GM18867 (cell line): ENCODE results near the gene SOX15.
"Not testable (repeated sequence)": the region's sequence is repeated elsewhere in the genome, so short reads cannot be mapped to it uniquely, and the experiment has no call there.

ENCODE experiments used
- ATAC-seq: cut with Tn5 transposase; IDR thresholded peaks from one replicate; pipeline ENCODE4 v1.9.1; 2021; ENCODE audit warnings: mild to moderate bottlenecking, moderate library complexity; ENCODE audit not compliant: unreplicated experiment

SOX15 gene

DNA sequence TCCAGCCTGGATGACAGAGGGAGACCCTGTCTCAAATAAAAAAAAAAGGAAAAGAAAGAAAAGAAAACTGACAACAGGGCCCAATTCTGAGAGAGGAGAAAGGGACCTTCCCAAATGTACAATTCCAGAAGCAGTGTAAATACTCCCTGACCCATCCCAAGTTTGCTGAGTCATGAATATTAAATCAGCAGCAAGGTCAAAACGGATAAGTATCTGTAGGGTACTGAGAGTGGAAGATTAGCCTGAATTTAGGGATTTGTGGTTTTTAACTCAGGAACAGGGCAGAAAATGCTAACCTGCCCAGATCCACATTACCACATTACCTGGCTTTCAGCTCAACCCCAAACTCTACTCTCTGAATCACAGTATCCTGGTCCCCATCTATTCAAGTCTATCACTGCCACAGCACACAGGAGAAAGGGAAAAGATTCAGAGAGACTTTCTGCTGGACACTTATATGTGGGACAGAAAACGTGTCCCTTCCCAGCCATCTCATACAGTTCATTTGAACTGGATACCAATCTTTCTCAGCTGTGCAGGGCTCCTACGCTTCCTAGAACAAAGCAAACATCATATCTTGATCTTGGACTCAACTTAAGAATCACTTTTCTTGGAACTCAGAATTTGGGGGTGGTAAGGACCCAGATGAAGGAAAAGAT is 21.9 kb upstream of the SOX15 start:
- ATAC-seq, result no peak

DNA sequence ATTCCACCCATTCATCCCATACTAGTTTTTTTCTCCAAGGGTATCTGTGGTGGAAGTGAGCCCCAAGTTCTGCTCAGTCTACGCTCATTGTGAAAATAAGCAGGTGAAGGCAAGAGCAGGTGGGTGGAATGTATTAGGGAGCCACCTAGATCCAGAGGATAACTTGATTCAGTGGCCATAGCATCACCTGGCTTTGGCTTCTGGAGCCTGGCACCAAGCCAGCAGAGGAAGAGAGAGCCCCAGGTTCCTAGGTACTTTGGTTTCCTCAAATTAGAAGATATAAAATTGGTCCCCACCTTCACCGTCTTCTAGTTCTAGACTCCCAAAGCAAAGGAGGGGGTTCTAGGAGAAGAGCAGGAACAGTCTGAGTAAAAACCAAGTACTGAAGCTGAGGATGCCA is 20.7 kb upstream of the SOX15 start:
- no peak for ATAC-seq

DNA sequence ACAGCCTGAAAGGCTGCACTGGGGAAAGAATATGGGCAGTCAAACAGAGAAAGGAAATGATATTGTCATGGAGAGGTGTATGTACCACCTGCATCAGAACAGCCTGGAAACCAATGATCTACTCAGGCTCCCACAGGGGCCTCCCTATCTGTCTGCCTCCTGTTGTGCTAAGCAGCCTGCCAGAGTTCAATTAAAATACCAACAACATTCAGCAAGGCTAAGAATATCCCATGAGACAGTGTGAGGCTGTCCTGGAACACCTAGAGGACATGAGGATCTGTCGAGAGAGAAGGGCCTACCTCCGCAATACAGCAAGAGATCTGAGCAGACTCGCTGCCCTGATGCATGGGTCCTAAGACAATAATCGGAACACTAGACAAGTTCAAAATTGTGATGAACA is 16.4 kb upstream of the SOX15 start:
- ATAC-seq, result no peak

DNA sequence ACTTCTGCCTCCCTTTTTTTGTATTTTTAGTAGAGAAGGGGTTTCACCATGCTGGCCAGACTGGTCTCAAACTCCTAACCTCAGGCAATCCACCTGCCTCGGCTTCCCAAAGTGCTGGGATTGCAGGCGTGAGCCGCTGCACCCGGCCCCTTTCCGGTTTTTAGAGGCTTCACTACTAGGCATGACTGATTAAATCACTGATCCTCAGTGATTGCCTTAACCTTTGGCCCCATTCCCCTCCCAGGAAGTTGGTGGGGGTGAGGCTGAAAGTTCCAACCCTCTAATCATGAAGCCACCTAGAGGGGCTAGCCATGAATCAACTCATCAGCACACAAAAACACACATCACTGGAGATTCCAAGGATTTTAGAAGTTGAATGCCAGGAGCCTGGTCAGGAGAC is 7.7 kb upstream of the SOX15 start:
- ATAC-seq, result not testable (repeated sequence)

DNA sequence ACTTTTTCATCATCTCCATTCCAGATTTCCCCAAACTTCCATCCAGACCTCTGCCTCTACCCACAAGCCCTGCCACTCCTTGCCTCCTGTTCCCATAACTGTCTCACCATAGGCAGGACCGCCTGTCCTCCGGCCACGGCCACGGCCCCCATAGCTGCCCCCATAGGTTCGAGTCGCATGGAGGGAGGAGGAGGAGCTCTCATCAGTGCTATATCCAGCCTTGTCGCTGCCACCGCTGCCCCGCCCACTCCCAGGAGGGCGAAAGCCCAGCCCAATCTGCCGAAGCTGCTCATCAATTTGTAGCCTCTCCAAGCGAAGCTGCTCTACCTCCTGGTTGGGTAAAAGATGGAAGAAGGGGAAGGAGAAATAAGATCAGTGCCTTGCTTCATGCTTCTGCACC is 3.4 kb upstream of the SOX15 start:
- no peak for ATAC-seq

DNA sequence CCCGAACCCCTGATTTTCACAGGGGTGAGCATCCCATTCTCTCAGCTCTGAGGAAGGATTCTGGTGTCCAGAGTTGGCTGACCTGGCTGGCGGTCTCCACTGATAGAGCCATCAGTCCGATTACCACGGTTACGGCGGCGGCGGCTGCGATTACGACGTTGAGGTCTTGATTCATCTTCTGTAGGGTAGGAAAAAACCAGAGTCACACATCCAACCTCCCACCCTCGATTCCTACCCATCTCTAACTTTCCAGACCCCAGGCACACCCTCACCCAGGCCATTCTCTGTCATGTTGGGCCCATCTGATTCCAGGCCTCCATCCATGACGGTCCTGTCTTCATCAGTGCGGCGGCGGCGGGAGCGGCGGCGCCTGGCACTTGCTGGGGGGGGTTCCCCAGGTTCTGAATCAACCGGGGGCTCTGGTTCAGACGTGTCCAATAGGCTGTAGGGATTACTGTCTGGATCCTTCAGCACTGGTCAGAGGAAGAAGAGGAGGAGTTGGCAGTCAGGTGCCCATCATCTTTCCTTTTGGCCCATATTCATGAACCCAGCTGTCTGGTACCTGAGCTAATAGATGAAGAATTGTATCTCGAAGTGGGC is 2.6 kb upstream of the SOX15 start:
- no peak for ATAC-seq

DNA sequence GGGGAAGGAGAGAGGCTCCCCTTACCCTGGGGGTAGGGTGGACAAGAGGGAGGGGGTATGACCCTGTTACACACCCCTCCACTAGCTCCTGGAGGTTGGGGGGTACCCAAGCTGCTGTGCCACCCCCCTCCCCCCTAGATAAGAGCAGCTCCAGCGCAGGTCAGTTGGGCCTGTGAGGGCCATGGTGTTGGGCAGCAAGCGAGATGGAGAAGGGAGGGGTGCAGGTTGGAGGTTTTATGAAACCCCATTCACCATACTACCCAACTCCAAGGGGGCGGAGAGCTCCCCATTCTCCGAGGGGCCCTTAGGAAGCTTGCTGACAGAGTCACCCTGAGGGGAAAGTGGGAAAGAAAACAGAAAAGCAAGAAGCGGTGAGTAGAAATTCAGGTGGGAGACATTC is 1.7 kb upstream of the SOX15 start:
- ATAC-seq, result no peak

DNA sequence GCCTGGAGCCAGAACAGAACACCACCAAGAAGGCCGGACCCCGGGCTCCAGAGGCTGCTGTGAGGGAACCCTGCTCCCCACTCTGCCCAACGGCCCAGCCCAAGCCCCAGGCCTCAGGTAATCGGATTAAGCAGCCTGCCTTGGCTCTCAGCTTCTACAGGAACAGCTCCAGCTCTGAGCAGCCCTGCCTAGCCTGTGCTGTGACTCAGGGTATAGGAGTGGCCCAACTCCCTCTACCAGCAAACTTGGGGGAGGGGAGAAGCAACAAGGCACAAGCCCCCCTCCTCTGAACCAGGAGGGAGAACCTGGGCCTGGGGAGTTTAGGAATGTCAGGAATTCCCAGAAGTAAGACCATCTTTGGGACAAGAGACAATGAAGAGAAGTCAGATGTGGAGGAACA is 849 bp upstream of the SOX15 start:
- ATAC-seq, result no peak

DNA sequence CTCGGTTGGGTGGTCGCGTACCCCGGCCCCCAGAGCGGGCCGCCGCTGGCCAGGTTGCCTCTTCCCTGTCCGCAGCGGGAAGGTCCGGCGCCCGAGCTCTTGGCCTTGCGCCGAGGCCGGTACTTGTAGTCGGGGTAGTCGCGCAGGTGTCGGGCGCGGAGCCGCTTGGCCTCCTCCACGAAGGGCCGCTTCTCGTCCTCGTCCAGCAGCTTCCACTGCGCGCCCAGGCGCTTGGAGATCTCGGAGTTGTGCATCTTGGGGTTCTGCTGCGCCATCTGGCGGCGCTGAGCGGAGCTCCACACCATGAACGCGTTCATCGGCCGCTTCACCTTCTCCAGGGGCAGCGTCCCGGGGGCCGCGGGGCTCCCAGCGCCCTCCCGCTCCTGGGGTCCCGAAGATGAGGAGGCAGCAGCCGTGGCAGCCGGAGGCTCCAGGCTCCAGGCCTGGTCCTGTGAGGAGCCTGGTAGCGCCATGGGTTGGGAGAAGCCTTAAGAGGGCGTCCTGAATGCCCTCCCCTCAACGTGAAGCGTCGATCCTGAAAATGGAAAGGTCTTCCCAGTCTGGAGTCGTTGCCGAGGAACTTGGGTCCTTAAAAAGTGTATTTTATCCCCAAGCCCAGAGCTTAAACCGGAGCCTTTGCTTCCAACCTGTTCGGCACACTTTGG is 558 bp downstream of the SOX15 start:
- ATAC-seq, result no peak

DNA sequence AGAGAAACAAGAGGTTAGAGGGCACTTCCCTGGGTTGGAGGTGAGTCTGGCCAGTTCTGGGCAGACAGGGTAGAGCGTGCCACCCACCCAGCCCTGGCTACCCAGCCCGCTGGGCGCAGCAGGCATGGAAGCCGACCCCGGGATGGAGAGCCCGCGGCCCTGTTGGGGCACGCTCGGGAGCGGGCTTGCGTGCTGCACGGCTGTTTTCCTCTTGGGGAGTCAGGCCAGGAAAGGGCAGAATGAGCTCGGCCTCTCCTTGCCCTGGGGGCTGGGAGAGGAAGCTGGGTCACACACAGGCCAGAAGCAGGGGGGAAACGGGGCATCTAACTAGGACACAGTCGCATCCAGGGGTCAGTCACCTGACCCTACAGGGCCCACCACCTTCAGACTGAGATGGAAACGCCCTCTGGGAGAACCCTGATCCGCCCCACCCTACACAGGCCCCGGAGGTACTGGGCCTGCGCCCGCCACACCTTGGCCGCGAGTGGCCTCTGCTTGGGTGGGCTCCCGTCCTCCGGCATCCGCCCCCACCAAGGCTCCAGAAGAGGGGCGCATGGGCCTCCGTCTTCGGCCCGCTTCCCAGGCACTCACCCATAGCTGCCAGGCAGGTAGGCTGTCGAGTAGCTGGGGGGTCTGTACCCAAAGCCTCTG is 1.2 kb downstream of the SOX15 start:
- no peak for ATAC-seq

DNA sequence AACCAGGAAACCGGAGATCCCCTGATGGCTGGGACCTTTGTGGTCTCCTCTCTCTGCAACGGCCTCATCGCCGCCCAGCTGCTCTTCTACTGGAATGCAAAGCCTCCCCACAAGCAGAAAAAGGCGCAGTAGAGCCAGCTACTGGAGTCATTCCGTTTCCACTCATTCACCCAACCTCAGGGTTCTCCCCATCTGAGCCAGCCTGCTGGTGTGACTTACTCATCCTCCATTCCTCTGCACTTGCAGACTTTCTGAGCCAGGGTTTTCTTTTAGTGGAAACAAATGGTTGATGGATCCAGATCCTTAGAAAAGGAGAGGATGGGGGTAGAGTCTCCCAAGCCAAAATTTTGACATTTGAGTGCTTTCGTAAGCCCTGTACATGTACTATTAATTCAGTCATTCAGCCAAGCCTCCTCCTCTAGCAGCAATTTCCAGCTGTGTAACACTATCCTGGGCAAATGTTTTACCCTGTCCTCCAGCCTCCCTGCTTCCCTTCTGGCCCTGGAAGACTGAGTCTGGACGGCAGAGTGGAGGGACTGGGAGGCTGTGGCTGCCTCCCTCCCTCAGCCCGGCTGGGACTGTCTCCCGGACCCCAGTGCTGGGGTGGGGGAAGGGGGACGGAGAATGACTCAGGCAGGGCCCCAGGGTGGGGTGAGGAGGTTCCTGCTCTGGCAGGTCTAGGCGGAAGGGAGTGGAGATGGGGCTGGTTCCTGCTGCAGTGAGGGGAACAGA is 2.3 kb downstream of the SOX15 start:
- ATAC-seq, result no peak

DNA sequence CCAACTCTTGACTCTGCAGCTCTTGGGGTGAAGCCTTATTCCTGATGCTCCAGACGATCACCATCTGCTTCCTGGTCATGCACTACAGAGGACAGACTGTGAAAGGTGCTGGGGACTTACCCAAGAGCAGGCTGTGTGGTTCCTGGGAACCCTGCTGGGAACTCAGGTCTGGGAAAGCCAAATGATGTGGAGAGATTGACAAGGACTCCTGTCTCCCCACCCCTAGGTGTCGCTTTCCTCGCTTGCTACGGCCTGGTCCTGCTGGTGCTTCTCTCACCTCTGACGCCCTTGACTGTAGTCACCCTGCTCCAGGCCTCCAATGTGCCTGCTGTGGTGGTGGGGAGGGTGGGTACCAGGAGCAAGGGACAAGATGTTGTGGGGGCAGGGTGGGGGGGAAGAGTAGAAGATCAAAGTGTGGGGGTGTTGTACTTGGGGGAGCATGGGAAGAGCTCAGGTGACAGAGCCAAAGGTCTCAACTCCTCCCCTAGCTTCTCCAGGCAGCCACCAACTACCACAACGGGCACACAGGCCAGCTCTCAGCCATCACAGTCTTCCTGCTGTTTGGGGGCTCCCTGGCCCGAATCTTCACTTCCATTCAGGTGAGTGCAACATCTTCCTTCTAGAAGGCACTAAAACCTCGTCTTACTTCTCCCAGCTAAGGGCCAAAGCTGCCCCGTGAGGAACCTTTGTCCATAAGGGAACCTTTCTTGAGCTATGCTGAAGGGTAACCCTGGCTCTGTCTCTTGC is 3.0 kb downstream of the SOX15 start:
- no peak for ATAC-seq

DNA sequence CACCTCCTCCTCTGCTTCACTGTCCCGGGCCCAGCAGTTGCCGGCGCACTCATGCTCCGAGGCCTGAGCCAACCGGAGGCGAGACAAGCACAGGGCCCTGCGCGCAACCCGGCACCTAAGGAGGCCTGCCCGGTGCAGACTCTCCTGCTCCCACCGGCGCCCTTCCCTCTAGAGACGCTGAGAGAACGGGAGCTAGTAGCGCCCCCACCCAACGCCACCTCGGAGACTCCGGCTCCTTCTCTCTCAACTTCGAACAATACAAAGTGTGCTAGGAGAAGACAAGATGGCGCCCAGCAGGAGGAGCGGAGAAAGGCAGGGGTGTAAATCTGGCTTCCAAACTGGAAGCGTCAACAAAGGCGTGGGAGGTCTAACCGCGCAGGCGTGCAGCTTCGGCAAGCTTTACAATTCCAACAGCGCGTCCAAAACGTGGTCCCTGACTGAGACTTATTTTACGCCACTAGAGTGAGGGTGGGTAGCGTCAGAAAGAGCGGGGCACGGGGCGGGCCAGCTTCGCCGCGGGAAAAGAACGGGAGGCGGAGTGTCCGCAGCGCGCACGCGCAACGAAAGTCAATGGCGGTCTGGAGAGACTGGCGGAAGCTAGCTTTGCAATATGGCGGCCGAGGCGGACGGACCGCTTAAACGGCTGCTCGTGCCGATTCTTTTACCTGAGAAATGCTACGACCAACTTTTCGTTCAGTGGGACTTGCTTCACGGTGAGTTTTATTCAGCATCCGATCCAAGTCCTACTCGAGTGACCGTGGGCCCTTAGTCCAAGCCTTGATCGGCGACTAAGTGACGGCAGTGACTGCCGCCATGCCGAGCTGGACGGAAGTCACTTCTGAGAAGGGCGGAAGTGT is 6.4 kb downstream of the SOX15 start, which contains the start of gene MPDU1:
MPDU1 (plus strand) TSS at position 600 of the 857 bp plus-strand sequence; CDS start at position 611, 11 bp downstream.
- ATAC-seq, result peak; percentile 65

DNA sequence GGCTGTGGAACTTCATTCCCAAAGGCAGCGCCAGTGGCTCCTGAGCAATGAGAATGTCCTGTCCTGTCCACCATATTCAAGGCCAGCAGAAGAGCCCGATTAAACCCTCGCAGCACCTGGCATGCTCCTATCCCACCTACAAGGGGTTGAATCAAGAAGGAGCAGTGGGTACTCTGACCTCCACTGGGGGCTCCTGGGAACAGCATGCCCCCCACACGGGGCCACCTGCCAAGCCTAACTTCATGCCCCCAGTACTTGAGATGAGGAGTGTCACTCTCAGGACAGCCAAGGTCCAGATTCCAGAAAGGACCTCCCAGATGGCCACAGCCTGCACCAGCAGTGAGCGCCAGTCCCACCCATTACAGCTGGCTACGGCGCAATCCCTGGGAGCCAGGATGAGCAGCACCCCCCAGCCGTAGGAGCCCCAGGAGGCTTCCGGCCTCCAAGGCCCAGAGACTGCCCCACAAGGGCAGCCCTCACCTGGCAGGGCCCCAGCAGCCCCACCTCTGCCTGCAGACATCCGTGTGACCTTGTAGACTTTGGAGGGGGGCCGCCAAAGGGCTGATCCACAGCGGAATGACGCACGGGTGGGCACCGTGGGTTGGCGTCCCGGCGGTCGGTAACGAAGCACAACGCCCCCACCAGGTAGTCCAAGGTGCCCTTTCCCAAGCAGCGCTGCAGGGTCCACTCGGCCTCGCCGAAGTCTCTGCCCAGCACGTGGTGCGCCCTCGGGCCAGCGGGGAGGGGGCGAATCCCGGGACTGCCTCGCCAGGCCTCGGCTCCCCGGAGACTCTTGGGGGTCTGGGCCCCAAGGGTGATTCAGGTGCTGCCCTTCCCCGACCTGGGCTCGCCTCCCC is 7.3 kb downstream of the SOX15 start:
- no peak for ATAC-seq

DNA sequence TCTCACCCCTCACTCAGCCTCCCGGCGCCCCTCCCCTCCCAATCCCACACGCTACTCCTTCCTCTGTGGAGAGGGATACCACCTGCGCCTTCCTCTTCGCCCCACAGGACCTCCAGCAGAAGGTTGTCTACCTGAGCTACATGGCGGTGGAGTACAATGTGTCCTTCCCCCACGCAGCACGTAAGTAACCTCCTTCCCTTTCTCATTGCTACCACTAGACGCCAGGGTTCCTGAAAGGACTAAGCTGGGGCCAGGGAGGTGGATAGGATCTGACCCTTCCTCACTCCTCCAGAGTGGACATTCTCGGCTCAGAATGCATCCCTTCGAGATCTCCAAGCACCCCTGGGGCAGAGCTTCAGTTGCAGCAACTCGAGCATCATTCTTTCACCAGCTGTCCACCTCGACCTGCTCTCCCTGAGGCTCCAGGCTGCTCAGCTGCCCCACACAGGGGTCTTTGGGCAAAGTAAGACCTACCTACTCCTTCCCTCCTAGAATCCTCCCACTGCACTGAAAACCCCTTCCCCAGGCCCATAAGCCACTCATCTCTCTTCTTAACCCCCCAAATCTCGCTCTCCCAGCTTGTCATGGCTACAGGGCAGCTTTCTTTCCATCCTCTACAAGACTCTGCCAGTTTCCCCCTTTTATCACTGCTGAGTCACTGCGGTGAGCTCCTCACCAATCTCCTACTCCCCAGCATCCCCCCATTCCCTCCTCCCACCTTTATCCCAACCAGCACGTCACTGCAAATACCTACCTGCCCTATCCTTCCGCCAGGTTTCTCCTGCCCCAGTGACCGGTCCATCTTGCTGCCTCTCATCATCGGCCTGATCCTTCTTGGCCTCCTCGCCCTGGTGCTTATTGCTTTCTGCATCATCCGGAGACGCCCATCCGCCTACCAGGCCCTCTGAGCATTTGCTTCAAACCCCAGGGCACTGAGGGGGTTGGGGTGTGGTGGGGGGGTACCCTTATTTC is 9.0 kb downstream of the SOX15 start:
- no peak for ATAC-seq

DNA sequence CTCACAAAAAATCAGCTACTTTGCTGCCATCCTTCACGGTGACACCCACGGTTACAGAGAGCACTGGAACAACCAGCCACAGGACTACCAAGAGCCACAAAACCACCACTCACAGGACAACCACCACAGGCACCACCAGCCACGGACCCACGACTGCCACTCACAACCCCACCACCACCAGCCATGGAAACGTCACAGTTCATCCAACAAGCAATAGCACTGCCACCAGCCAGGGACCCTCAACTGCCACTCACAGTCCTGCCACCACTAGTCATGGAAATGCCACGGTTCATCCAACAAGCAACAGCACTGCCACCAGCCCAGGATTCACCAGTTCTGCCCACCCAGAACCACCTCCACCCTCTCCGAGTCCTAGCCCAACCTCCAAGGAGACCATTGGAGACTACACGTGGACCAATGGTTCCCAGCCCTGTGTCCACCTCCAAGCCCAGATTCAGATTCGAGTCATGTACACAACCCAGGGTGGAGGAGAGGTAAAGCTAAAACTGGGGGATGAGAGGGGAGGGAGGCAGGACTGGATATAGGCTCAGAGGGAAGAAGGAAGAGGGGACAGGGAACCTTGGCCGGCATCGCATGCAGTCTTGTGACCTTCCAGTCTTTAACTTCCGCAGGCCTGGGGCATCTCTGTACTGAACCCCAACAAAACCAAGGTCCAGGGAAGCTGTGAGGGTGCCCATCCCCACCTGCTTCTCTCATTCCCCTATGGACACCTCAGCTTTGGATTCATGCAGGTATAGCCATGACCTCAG is 9.9 kb downstream of the SOX15 start:
- no peak for ATAC-seq
